ENCODE measurements around the gene LRRC37A3.
"Not testable (repeated sequence)": the region's sequence is repeated elsewhere in the genome, so short reads cannot be mapped to it uniquely, and the experiment has no call there.

- TF ChIP-seq POLR2A (IDR thresholded peaks at IDR 0.05; ENCODE audit: extremely low read depth, insufficient read length); CTCF (IDR thresholded peaks at IDR 0.05; ENCODE audit: low read depth, low read length): not testable (repeated sequence)
These were observed 46.1 kb upstream of the LRRC37A3 start for GRCh38 chr17:64965256-64965872.
